ENCODE data around the gene TMCO6.
"Not testable (repeated sequence)": the region's sequence is repeated elsewhere in the genome, so short reads cannot be mapped to it uniquely, and the experiment has no call there.

Gene TMCO6

DNA sequence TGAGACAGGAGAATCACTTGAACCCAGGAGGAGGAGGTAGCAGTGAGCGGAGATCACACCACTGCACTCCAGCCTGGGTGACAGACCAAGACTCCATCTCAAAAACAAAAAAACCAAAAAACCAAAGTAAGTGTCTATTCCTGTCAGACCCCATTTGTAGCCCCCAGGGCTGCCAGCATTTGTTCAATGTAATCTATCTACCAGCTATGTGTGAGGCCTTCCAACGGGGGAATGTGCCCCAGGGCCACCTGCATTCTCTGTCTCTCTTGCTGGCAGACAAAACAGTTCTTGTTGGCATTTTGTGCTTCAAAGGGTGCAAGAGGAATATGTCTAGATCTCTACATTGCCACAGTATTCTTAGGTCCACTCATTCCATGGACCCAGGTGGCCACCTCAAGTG is 40.4 kb upstream of the TMCO6 start:
- H3K4me3 ChIP-seq (replicated peaks; ENCODE audit: low read depth, low read length), result no peak overlapping the region
- TF ChIP-seq, protein P1, sequence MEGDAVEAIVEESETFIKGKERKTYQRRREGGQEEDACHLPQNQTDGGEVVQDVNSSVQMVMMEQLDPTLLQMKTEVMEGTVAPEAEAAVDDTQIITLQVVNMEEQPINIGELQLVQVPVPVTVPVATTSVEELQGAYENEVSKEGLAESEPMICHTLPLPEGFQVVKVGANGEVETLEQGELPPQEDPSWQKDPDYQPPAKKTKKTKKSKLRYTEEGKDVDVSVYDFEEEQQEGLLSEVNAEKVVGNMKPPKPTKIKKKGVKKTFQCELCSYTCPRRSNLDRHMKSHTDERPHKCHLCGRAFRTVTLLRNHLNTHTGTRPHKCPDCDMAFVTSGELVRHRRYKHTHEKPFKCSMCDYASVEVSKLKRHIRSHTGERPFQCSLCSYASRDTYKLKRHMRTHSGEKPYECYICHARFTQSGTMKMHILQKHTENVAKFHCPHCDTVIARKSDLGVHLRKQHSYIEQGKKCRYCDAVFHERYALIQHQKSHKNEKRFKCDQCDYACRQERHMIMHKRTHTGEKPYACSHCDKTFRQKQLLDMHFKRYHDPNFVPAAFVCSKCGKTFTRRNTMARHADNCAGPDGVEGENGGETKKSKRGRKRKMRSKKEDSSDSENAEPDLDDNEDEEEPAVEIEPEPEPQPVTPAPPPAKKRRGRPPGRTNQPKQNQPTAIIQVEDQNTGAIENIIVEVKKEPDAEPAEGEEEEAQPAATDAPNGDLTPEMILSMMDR (IDR thresholded peaks at IDR 0.05; ENCODE audit: low read depth, low read length, missing control alignments), result no peak
- no peak for DNase-seq (ENCODE audit: extremely low read depth, low read depth)

DNA sequence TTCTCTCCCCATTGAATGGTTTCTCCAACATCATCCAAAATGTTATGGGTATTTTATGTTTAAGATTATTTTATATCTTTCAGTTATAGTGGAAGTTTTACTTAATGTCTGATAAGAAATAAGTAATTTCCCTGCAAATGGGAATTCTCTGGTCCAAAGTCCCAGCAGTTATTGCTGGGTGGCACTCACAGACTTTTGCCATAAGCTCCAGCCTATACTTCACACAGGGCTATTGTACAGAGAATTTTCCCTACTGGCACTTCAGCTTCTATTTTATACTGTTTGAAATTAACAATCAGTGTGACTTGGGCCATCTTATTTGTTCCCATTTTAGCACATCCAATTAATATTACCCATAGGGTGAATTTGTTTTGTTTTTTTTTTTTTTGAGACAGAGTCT is 39.2 kb upstream of the TMCO6 start:
- no peak for DNase-seq (ENCODE audit: extremely low read depth, low read depth)
- TF ChIP-seq, protein P1 (IDR thresholded peaks at IDR 0.05; ENCODE audit: low read depth, low read length, missing control alignments), result no peak
- H3K4me3 ChIP-seq (replicated peaks; ENCODE audit: low read depth, low read length), result no peak overlapping the region

DNA sequence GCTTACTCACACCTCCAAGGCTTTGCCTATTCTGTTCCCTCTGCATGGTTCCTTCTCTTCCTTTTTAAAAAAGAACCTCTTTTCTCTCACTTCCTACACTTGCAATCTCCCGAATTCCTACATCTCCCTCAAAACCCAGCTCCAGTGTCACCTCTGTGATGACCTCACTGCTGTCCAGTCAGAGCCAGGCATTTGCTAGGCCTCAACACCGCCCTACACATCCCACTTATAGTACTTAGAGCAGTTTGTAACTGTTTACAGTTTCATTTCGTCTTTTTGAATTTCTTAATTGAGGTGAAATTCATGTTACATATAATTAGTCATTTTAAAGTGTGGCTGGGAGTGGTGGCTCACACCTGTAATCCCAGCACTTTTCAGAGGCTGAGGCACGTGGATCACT is 37.1 kb upstream of the TMCO6 start:
- no peak for DNase-seq (ENCODE audit: extremely low read depth, low read depth)
- TF ChIP-seq, protein P1 (IDR thresholded peaks at IDR 0.05; ENCODE audit: low read depth, low read length, missing control alignments), result no peak
- H3K4me3 ChIP-seq (replicated peaks; ENCODE audit: low read depth, low read length), result no peak overlapping the region

DNA sequence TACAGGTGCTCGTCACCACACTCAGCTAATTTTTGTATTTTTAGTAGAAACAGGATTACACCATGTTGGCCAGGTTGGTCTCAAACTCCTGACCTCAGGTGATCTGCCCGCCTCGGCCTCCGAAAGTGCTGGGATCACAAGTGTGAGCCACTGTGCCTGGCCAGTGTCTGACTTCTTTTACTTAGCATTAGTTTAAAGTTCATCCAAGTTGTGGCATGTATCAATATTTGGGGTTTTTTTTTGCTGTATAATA is 35.9 kb upstream of the TMCO6 start:
- not testable (repeated sequence) for DNase-seq (ENCODE audit: extremely low read depth, low read depth); H3K4me3 ChIP-seq (replicated peaks; ENCODE audit: low read depth, low read length)

DNA sequence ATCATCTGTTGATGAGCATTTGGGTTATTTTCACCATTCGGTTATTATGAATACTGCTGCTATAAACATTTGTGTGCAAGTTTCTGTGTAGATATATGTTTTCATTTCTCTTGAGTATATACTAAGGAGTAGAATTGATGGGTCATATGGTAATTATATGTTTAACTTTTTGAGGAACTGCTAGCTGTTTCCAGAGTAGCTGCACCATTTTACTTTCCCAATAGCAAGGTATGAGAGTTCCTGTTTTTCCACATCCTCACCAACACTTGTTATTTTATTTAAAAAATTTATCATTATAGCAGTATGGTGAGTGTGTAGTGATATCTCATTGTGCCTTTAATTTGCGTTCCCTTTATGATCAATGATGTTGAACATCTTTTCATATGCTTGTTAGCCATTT is 35.5 kb upstream of the TMCO6 start:
- no peak for DNase-seq (ENCODE audit: extremely low read depth, low read depth)

DNA sequence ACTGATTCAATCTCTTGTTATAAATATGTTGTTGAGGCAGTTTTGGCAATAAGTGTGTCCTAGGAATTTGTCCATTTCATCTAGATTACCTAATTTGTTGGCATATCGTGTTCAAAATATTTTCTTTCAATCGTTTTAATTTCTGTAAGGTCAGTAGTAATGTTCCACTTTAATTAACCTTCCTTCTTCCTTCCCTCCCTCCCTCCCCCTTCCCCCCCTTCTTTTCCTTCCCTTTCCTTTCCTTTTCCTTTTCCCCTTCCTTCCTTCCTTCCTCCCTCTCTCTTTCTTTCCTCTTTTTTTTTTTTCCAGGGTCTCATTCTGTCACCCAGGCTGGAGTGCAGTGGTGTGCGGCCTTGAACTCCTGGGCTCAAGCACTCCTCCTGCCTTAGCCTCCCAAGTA is 33.4 kb upstream of the TMCO6 start:
- no peak for DNase-seq (ENCODE audit: extremely low read depth, low read depth)
- H3K4me3 ChIP-seq (replicated peaks; ENCODE audit: low read depth, low read length), result no peak overlapping the region
- TF ChIP-seq, protein P1 (IDR thresholded peaks at IDR 0.05; ENCODE audit: low read depth, low read length, missing control alignments), result no peak

More for the DNA sequence above, 35.5 kb upstream of the TMCO6 start:
- TF ChIP-seq, protein P1 (IDR thresholded peaks at IDR 0.05; ENCODE audit: low read depth, low read length, missing control alignments), result no peak
- H3K4me3 ChIP-seq (replicated peaks; ENCODE audit: low read depth, low read length), result no peak overlapping the region

DNA sequence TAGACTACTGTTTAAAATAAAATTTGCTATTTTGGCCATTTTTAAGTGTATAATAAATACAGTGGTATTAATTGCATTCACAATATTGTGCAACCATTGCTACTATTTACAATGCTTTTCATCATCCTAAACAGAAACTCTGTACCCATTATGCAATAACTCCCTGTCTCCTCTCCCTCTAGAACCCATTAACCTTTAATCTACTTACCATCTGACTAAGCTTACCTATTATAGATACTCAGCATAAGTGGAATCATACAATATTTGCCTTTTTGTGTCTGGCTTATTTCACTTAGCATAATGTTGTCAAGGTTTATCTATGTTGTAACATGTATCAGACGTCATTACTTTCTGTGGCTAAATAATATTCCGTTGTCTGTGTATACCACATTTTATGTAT is 32.2 kb upstream of the TMCO6 start:
- no peak for DNase-seq (ENCODE audit: extremely low read depth, low read depth)
- H3K4me3 ChIP-seq (replicated peaks; ENCODE audit: low read depth, low read length), result no peak overlapping the region
- TF ChIP-seq, protein P1 (IDR thresholded peaks at IDR 0.05; ENCODE audit: low read depth, low read length, missing control alignments), result no peak

DNA sequence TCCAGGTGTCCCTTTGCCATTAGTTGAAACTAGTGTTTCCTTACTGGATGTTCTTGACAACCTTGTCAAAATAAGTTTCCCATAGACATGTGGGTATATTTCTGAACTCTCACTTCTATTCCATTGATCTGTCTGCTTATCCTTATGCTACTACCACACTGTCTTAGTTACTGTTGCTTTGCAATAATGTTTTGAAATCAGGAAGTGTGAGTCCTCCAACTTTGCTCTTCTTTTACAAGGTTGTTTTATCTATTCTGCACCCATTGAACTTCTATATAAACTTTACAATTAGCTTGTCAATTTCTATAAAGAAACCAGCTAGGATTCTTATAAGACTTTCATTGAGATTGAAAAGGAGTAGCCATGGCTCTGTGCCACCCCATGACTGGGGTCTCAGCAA is 30.5 kb upstream of the TMCO6 start:
- DNase-seq (ENCODE audit: extremely low read depth, low read depth), result no peak
- H3K4me3 ChIP-seq (replicated peaks; ENCODE audit: low read depth, low read length), result no peak overlapping the region
- TF ChIP-seq, protein P1 (IDR thresholded peaks at IDR 0.05; ENCODE audit: low read depth, low read length, missing control alignments), result no peak
